HEK293 (cell line): ENCODE data around the gene TDP1.

Experiments used
- ZNF2 ChIP-seq: fragments of 450-650 bp; formaldehyde crosslinking; IDR thresholded peaks from 2 replicates; pipeline ENCODE4 v1.5.1; 2016; ENCODE audit warnings: missing biosample characterization, missing genetic modification characterization
- ZNF23 ChIP-seq: fragments of 450-650 bp; formaldehyde crosslinking; IDR thresholded peaks from 2 replicates; pipeline ENCODE4 v1.5.1; 2016; ENCODE audit warnings: missing biosample characterization, missing genetic modification characterization, borderline replicate concordance
- ZNF610 ChIP-seq: fragments of 450-650 bp; formaldehyde crosslinking; IDR thresholded peaks from 2 replicates; pipeline ENCODE4 v1.5.1; 2016; ENCODE audit warnings: missing biosample characterization, missing genetic modification characterization, borderline replicate concordance
- TF ChIP-seq, protein P1 (sequence below): fragments of 450-650 bp; formaldehyde crosslinking; IDR thresholded peaks from 2 replicates; pipeline ENCODE4 v1.5.1; 2016; ENCODE audit warnings: missing biosample characterization, missing genetic modification characterization

DNA sequence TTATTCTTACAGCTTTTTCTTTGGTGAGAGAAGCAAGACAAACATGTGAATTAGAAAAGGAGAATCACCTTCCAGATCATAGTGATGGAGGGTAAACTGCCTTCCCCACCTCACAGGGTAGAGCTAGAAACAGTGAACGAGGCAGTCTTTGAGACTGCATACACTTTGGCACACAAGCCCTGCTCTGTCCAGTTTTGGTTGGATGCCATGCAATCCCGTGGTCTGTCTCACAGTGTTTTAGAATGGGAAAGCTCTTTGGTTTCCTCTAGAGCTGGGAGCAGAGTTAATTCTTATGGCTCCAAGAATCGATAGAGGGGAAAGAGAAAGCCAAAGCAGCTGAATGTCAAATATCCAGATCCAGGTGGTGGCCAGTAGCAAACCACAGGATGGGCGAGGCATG, 21.9 kb downstream of the TDP1 start:
- TF ChIP-seq ZNF2 (no peak), ZNF610 (tag by site-specific recombination) (no peak), ZNF23 (tag by site-specific recombination) (no peak)
- TF ChIP-seq, protein P1, sequence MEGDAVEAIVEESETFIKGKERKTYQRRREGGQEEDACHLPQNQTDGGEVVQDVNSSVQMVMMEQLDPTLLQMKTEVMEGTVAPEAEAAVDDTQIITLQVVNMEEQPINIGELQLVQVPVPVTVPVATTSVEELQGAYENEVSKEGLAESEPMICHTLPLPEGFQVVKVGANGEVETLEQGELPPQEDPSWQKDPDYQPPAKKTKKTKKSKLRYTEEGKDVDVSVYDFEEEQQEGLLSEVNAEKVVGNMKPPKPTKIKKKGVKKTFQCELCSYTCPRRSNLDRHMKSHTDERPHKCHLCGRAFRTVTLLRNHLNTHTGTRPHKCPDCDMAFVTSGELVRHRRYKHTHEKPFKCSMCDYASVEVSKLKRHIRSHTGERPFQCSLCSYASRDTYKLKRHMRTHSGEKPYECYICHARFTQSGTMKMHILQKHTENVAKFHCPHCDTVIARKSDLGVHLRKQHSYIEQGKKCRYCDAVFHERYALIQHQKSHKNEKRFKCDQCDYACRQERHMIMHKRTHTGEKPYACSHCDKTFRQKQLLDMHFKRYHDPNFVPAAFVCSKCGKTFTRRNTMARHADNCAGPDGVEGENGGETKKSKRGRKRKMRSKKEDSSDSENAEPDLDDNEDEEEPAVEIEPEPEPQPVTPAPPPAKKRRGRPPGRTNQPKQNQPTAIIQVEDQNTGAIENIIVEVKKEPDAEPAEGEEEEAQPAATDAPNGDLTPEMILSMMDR: no peak
